ENCODE data around the gene DOCK4. TPM values are rescaled to one million over a fixed set of nuclear protein-coding genes. Genes with fewer than 3 reads are reported as not detected.
A peak's percentile ranks its signal among the peaks of the same experiment; 100 is the strongest.

DOCK4 gene
- total RNA-seq, 1 donor from 2014 or later: 43.0 TPM

DNA sequence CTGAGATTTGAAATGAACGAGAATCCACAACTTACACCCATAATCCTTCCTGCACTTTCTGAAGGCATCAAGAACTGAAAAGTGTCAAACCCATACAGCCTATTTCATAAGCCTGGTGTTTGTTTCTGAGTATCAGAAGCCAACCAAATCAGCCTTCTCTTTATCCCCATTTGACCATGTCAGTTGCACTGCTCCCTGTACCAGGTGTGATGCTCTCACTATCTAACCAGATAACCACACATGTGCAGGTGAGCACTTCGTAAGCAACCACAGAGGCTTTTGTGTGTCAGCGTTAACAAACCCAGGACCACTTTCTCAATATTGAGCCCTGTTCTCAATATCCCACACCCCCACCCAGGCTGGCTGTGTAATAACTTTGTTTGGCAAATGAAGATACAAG lies 114.4 kb downstream of the DOCK4 start:
- Mint-ChIP-seq H3K36me3 (ENCODE audit: low read depth) (no peaks in the 10 kb centered on the region), H3K27me3 (ENCODE audit: low read depth) (no peaks in the 10 kb centered on the region), H3K9me3 (ENCODE audit: low read depth) (peaks cover 2% of the 10 kb centered on the region), H3K27ac (ENCODE audit: unreplicated experiment) (no peak overlapping the region), H3K4me1 (ENCODE audit: low read depth) (peaks cover 32% of the 10 kb centered on the region), H3K4me3 (ENCODE audit: unreplicated experiment) (no peak overlapping the region)
- TF ChIP-seq, protein P1, sequence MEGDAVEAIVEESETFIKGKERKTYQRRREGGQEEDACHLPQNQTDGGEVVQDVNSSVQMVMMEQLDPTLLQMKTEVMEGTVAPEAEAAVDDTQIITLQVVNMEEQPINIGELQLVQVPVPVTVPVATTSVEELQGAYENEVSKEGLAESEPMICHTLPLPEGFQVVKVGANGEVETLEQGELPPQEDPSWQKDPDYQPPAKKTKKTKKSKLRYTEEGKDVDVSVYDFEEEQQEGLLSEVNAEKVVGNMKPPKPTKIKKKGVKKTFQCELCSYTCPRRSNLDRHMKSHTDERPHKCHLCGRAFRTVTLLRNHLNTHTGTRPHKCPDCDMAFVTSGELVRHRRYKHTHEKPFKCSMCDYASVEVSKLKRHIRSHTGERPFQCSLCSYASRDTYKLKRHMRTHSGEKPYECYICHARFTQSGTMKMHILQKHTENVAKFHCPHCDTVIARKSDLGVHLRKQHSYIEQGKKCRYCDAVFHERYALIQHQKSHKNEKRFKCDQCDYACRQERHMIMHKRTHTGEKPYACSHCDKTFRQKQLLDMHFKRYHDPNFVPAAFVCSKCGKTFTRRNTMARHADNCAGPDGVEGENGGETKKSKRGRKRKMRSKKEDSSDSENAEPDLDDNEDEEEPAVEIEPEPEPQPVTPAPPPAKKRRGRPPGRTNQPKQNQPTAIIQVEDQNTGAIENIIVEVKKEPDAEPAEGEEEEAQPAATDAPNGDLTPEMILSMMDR (IDR thresholded peaks at IDR 0.05): no peak
- no peak for DNase-seq (ENCODE audit: low spot score)

DNA sequence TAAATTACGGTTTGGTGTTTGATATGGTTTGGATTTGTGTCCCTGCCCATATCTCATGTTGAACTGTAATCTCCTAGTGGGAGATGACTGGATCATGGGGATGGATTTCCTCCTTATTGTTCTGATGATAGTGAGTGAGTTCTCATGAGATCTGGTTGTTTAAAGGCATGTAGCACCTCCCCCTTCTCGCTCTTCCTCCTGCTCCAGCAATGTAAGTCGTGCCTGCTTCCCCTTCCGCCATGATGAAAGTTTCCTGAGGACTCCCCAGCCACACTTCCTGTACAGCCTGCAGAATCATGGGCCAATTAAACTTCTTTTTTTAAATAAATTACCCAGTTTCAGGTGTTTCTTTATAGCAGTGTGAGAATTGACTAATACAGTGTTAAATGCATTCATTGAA lies 116.6 kb downstream of the DOCK4 start:
- Mint-ChIP-seq H3K4me3 (ENCODE audit: unreplicated experiment) (no peak overlapping the region), H3K27ac (ENCODE audit: unreplicated experiment) (no peak overlapping the region), H3K9me3 (ENCODE audit: low read depth) (no peaks in the 10 kb centered on the region), H3K36me3 (ENCODE audit: low read depth) (no peaks in the 10 kb centered on the region), H3K4me1 (ENCODE audit: low read depth) (peaks cover 49% of the 10 kb centered on the region), H3K27me3 (ENCODE audit: low read depth) (no peaks in the 10 kb centered on the region)
- DNase-seq (ENCODE audit: low spot score): no peak
- TF ChIP-seq, protein P1 (IDR thresholded peaks at IDR 0.05): no peak

DNA sequence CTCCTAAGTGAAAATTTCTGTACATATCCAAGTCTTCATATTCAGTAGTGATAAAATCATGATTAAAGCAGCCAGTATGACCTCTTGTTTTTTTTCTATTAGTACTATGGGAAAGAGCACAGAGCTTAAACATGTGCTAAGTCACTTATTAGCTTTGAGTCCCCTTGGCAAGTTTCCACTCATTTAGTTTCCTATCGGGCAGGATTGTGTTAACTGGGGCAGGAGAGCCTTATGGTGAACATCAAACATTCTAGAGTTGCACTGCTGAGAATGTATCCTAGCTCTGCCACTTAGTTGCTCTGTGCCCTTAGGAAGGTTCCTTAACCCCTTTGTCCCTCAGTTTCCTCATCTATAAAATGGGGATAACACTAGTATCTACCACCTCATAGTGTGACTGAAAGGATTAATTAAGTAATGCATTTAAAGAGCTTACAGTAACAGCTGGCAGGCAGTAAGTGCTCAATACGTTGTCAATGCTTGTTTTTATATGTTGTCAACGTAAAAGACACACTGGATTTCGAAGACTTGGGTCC lies 117.6 kb downstream of the DOCK4 start:
- Mint-ChIP-seq H3K4me1 (ENCODE audit: low read depth) (peaks cover 59% of the 10 kb centered on the region), H3K9me3 (ENCODE audit: low read depth) (no peaks in the 10 kb centered on the region), H3K36me3 (ENCODE audit: low read depth) (no peaks in the 10 kb centered on the region), H3K4me3 (ENCODE audit: unreplicated experiment) (no peak overlapping the region), H3K27ac (ENCODE audit: unreplicated experiment) (no peak overlapping the region), H3K27me3 (ENCODE audit: low read depth) (no peaks in the 10 kb centered on the region)
- TF ChIP-seq, protein P1 (IDR thresholded peaks at IDR 0.05): no peak
- DNase-seq (ENCODE audit: low spot score): no peak

DNA sequence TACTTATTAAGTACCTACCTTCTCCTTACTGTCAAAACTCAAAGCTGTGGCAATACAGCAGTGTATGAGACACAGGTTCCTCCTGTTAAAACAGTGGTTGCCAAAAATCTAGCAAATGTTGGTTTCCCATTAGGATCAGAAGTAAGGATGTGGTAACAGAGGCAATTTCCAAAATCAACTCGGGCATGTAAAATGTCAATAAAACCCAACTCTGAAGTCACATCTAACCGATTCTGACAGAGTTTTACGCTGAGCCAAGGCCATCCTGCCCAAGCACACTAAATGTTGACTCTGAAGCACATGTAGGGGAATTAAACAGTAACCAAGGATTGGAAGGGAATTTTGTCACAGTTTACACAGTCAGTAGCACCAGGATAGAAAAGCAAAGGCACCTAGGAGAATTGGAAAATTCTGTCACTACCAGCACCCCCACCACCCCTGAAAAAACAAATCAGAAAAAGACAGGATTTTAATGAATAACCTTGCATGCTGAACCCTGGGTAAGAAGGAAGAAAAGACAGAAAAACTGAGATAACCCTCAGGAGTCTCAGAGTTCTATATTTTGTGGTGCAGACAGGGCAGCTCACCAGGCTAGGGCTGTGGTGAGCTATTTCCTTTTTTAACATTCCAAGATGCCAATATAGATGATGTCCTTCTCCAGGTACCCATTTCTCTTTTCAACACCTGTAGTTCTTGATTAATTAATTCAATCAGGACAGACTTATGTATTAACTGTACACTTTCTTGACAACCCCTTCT lies 119.5 kb downstream of the DOCK4 start:
- no peak for DNase-seq (ENCODE audit: low spot score)
- Mint-ChIP-seq H3K36me3 (ENCODE audit: low read depth) (no peaks in the 10 kb centered on the region), H3K4me3 (ENCODE audit: unreplicated experiment) (no peak overlapping the region), H3K27ac (ENCODE audit: unreplicated experiment) (peak overlapping the region; percentile 92), H3K9me3 (ENCODE audit: low read depth) (no peaks in the 10 kb centered on the region), H3K4me1 (ENCODE audit: low read depth) (peaks cover 62% of the 10 kb centered on the region), H3K27me3 (ENCODE audit: low read depth) (no peaks in the 10 kb centered on the region)
- TF ChIP-seq, protein P1 (IDR thresholded peaks at IDR 0.05): no peak

DNA sequence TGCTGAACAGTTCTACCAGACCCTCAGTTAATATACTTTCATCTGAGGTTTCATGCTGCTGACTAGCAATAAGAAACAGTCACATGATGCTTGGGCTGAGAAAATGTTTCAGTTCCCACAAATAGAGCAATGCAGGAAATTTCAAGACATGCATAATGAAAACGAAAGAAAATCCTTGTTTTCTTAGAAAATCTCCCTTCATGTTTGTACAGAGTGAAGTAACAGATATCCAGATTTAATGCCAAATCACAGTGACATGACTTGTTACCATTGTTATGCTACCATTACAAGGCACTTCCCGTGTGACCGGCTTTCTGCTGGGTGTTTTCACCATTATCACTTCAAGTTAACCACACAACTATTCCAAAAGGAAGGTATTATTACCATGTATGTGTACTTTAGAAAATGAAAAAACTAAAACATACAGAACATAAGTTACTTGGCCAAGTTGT lies 121.7 kb downstream of the DOCK4 start:
- Mint-ChIP-seq H3K36me3 (ENCODE audit: low read depth) (no peaks in the 10 kb centered on the region), H3K27ac (ENCODE audit: unreplicated experiment) (peak overlapping the region; percentile 92), H3K27me3 (ENCODE audit: low read depth) (no peaks in the 10 kb centered on the region), H3K4me1 (ENCODE audit: low read depth) (peaks cover 79% of the 10 kb centered on the region), H3K4me3 (ENCODE audit: unreplicated experiment) (peak overlapping the region; percentile 48), H3K9me3 (ENCODE audit: low read depth) (no peaks in the 10 kb centered on the region)
- DNase-seq (ENCODE audit: low spot score): no peak
- TF ChIP-seq, protein P1 (IDR thresholded peaks at IDR 0.05): no peak
